ENCODE data around the gene ATP1A2.

DNA sequence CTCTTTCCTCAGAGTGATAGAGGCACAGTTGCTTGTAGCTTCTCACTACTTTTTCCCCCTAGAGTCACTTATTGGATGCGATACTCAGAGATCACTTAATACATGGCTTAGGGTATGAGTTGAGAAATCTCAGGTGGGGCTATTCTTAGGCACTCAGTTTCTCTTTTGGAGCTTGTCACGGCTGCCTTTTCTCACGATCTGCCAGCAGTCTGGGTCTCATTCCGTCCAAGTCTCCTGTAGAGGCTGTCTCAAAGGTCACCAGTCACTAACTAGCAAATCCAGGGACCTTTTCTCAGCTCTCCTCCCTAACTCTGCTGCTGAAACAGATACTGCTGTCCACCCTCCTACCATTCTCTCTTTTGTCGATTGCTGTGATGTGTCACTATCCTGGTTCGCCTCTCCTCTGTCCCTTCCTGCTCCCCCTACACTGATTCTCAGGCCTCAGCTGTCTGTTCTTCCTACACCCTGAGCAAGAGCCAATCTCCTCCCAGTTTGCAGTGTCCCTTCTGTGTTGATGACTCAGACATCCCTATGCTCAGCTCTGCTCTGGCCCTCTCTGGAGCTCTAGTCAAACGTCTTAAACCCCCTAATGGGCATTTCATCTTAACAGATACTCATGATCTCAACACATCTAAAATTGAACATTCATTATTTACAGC is 12.4 kb downstream of the ATP1A2 start:
- TF ChIP-seq GATA2 (IDR thresholded peaks at IDR 0.05; ENCODE audit: low read depth, low read length): no peak
- no peak for TF ChIP-seq GATA3 (IDR thresholded peaks at IDR 0.05; ENCODE audit: low read depth, low read length)

Measured in SH-SY5Y (cell line).